Right cardiac atrium (tissue), 5 donors: ENCODE results near the gene GDF15. TPM values are rescaled to one million over a fixed set of nuclear protein-coding genes. Genes with fewer than 3 reads are reported as not detected.
A peak's percentile ranks its signal among the peaks of the same experiment; 100 is the strongest.

ENCODE experiments used
- ATAC-seq, 2 donors: fragments of 200-7000 bp; cut with Tn5 transposase; one replicate each; pipeline versions ENCODE4 v1.8.0 to v1.9.1; 2020; ENCODE audit warnings: moderate library complexity in 2 of 2, mild to moderate bottlenecking in 1 of 2
- DNase-seq, 3 donors: peaks; one replicate each; pipeline ENCODE4 v3.0.0-alpha.2; 2020
- H3K27ac ChIP-seq: one replicate; pipeline ENCODE4 v1.5.1; 2013; ENCODE audit warnings: mild to moderate bottlenecking, low read length, control low read depth, moderate library complexity
- H3K27me3 ChIP-seq: one replicate; pipeline ENCODE4 v1.6.1; 2013; ENCODE audit not compliant: control insufficient read depth, insufficient read depth
- H3K4me1 ChIP-seq: one replicate; pipeline ENCODE4 v1.6.1; 2013; ENCODE audit warnings: low read length; ENCODE audit not compliant: control insufficient read depth, insufficient read depth
- H3K4me3 ChIP-seq: one replicate; pipeline ENCODE4 v1.5.1; 2013; ENCODE audit warnings: low read length, control low read depth
- H3K9me3 ChIP-seq: one replicate; pipeline ENCODE4 v1.6.1; 2013; ENCODE audit warnings: low read length; ENCODE audit not compliant: control insufficient read depth
- WGBS: extraction: QIAGEN DNeasy Blood & Tissue Kit; methylation state at CpG from one replicate; pipeline ENCODE4 v1.1.7; 2013; 5-methylcytosine and 5-hydroxymethylcytosine counted together
- intact Hi-C, 4 donors: fragments of 100-400 bp; cut with DNase I; formaldehyde crosslinking; loops; one replicate each; pipeline versions ENCODE4 v1.11.0 to v1.14.0; 2022 to 2023
- polyA plus RNA-seq: library from polyadenylated mRNA; stranded (reverse); fragments of 200-250 nt; gene quantifications from one replicate; pipeline ENCODE4 v1.2.3, GENCODE V29; 2013
- total RNA-seq, 4 donors: library from RNA; stranded (reverse); fragmentation: NEBNext Ultra II Directional; extraction: Animal tissue kit (Norgen Biotek cat#: 25700); gene quantifications; one replicate each; pipeline ENCODE4 v1.2.1, GENCODE V29; 2021
- donor health status: healthy with polysubstance abuse.
- donor health status: DM: no; HTN: yes; CAD: no.
- donor health status: DM: no; HTN: no; CAD: no.
- donor health status: DM: no; HTN: yes; CAD: no; lungs with severe emphysema.
- donor health status: DM: yes; HTN: yes; CAD: no.

The GDF15 gene
- total and polyA plus RNA-seq, 5 donors, result 0.25 to 0.60 (median 0.52) TPM; not detected in 1

- ATAC-seq (no peak), DNase-seq (peak in 2 of 3 donors; percentile 80 to 82)
- Histone ChIP-seq H3K4me3 (peak overlapping the region; percentile 69), H3K27ac (peak overlapping the region; percentile 62), H3K27me3 (no peaks in the 10 kb centered on the region), H3K9me3 (no peaks in the 10 kb centered on the region), H3K4me1 (peaks cover 8% of the 10 kb centered on the region)
- intact Hi-C loops, result loop anchor here in 2 of 4 donors (10.0 kb wide), 2 partner anchors 145 to 215 kb away; partner anchors contain the start of genes RAB3A (in 2 of the 2) and IQCN (in 1 of the 2)
- WGBS, result 1% methylated on average over 97 of the region's 97 CpGs
Observed at GRCh38 chr19:18419699-18420460, 33.9 kb downstream of the GDF15 start.

GRCh38 chr19:18420930-18421329, 35.0 kb downstream of the GDF15 start:
- H3K4me1 ChIP-seq, result peaks cover 14% of the 10 kb centered on the region
- H3K4me3 ChIP-seq, result no peak overlapping the region
- intact Hi-C loops, result no loop called here
- H3K27me3 ChIP-seq, result no peaks in the 10 kb centered on the region
- no peak for ATAC-seq
- no peak overlapping the region for H3K27ac ChIP-seq
- 31% methylated on average over 2 of the region's 2 CpGs for WGBS
- H3K9me3 ChIP-seq, result no peaks in the 10 kb centered on the region
- peak in 2 of 3 donors; percentile 58 to 59 for DNase-seq

- intact Hi-C loops, result no loop called here
- Histone ChIP-seq H3K27me3 (no peaks in the 10 kb centered on the region), H3K4me1 (peaks cover 17% of the 10 kb centered on the region), H3K9me3 (no peaks in the 10 kb centered on the region), H3K27ac (no peak overlapping the region), H3K4me3 (no peak overlapping the region)
- DNase-seq, result peak in 2 of 3 donors; percentile 55 to 60
- ATAC-seq, result no peak
- 75% methylated on average over 12 of the region's 12 CpGs for WGBS
Observed at GRCh38 chr19:18421371-18421959, 35.5 kb downstream of the GDF15 start.

GRCh38 chr19:18422530-18423191, 36.7 kb downstream of the GDF15 start:
- H3K4me3 ChIP-seq, result no peak overlapping the region
- H3K9me3 ChIP-seq, result no peaks in the 10 kb centered on the region
- intact Hi-C loops, result no loop called here
- H3K27ac ChIP-seq, result no peak overlapping the region
- ATAC-seq (no peak), DNase-seq (peak in 2 of 3 donors; percentile 40 to 44)
- H3K4me1 ChIP-seq, result peaks cover 21% of the 10 kb centered on the region
- 68% methylated on average over 14 of the region's 14 CpGs for WGBS
- H3K27me3 ChIP-seq, result no peaks in the 10 kb centered on the region

- ATAC-seq (no peak), DNase-seq (peak in 2 of 3 donors; percentile 58 to 60)
- intact Hi-C loops, result no loop called here
- peaks cover 18% of the 10 kb centered on the region for H3K4me1 ChIP-seq
- H3K27me3 ChIP-seq, result no peaks in the 10 kb centered on the region
- no peak overlapping the region for H3K27ac ChIP-seq
- no peaks in the 10 kb centered on the region for H3K9me3 ChIP-seq
- WGBS, result 76% methylated on average over 21 of the region's 21 CpGs
- H3K4me3 ChIP-seq, result no peak overlapping the region
Observed at GRCh38 chr19:18423258-18424020, 37.5 kb downstream of the GDF15 start.

GRCh38 chr19:18424122-18424889, 38.3 kb downstream of the GDF15 start:
- H3K9me3 ChIP-seq, result no peaks in the 10 kb centered on the region
- peak in 2 of 3 donors; percentile 43 to 55 for DNase-seq
- 74% methylated on average over 22 of the region's 22 CpGs for WGBS
- no peak overlapping the region for H3K4me3 ChIP-seq
- H3K27me3 ChIP-seq, result no peaks in the 10 kb centered on the region
- intact Hi-C loops, result no loop called here
- no peak overlapping the region for H3K27ac ChIP-seq
- ATAC-seq, result no peak
- peaks cover 18% of the 10 kb centered on the region for H3K4me1 ChIP-seq

- no peak for ATAC-seq
- Histone ChIP-seq H3K4me1 (peaks cover 18% of the 10 kb centered on the region), H3K4me3 (no peak overlapping the region), H3K27ac (no peak overlapping the region), H3K9me3 (no peaks in the 10 kb centered on the region), H3K27me3 (no peaks in the 10 kb centered on the region)
- 80% methylated on average over 17 of the region's 17 CpGs for WGBS
- intact Hi-C loops, result no loop called here
- peak in 2 of 3 donors; percentile 61 to 62 for DNase-seq
Observed at GRCh38 chr19:18424890-18425514, 39.0 kb downstream of the GDF15 start.

- 44% methylated on average over 18 of the region's 18 CpGs for WGBS
- no peaks in the 10 kb centered on the region for H3K27me3 ChIP-seq
- ATAC-seq (peak; percentile 46 to 54), DNase-seq (peak; percentile 77 to 91 (median 91))
- H3K4me1 ChIP-seq, result peaks cover 18% of the 10 kb centered on the region
- peak overlapping the region; percentile 64 for H3K27ac ChIP-seq
- no peak overlapping the region for H3K4me3 ChIP-seq
- intact Hi-C loops, result no loop called here
- no peaks in the 10 kb centered on the region for H3K9me3 ChIP-seq
Observed at GRCh38 chr19:18425515-18426415, 39.8 kb downstream of the GDF15 start.

- ATAC-seq (peak in 1 of 2 donors; percentile 0), DNase-seq (no peak)
- WGBS, result 68% methylated on average over 8 of the region's 8 CpGs
- intact Hi-C loops, result no loop called here
- H3K4me1 ChIP-seq, result peaks cover 18% of the 10 kb centered on the region
- peak overlapping the region; percentile 64 for H3K27ac ChIP-seq
- no peaks in the 10 kb centered on the region for H3K27me3 ChIP-seq
- H3K9me3 ChIP-seq, result no peaks in the 10 kb centered on the region
- no peak overlapping the region for H3K4me3 ChIP-seq
Observed at GRCh38 chr19:18426416-18426767, 40.4 kb downstream of the GDF15 start.
